CD14-positive monocyte (primary cell): Measurements from ENCODE around the gene HIGD1A. TPM values are rescaled to one million over a fixed set of nuclear protein-coding genes. Genes with fewer than 3 reads are reported as not detected.

Experiments
- DNase-seq, 3 donors: peaks; one replicate each; pipeline ENCODE4 v3.0.0-alpha.2; 2011 to 2022
- H2AFZ ChIP-seq: 2 replicates; pipeline ENCODE4 v1.6.0; 2012; ENCODE audit warnings: mild to moderate bottlenecking, low read depth, low read length, inconsistent platforms; ENCODE audit not compliant: insufficient read depth, poor library complexity, severe bottlenecking
- H3K27ac ChIP-seq, 2 donors: 1 replicate in 1 of 2; 2 replicates in 1 of 2; pipeline ENCODE4 v1.5.1; 2012 to 2013; ENCODE audit warnings: low read length in 2 of 2, control low read depth in 1 of 2, inconsistent platforms in 1 of 2, low read depth in 1 of 2, mild to moderate bottlenecking in 1 of 2
- H3K27me3 ChIP-seq, 2 donors: one replicate each; pipeline versions ENCODE4 v1.6.0 to v1.6.1; 2011 to 2013; ENCODE audit warnings: low read length in 2 of 2; ENCODE audit not compliant: control insufficient read depth in 2 of 2, insufficient read depth in 2 of 2
- H3K36me3 ChIP-seq, 2 donors: replicated peaks in 1 of 2; 1 replicate in 1 of 2; 2 replicates in 1 of 2; pipeline versions ENCODE4 v1.5.1 to v1.6.1; 2012 to 2013; ENCODE audit warnings: low read length in 2 of 2, control low read depth in 1 of 2, inconsistent platforms in 1 of 2, mild to moderate bottlenecking in 1 of 2; ENCODE audit not compliant: insufficient read depth in 2 of 2, control insufficient read depth in 1 of 2
- H3K4me1 ChIP-seq, 2 donors: 1 replicate in 1 of 2; 2 replicates in 1 of 2; pipeline versions ENCODE4 v1.5.1 to v1.6.1; 2012 to 2013; ENCODE audit warnings: low read length in 2 of 2, control low read depth in 1 of 2, inconsistent platforms in 1 of 2, mild to moderate bottlenecking in 1 of 2, moderate library complexity in 1 of 2; ENCODE audit not compliant: insufficient read depth in 2 of 2, control insufficient read depth in 1 of 2
- H3K4me2 ChIP-seq: replicated peaks from 2 replicates; pipeline ENCODE3; 2012; ENCODE audit warnings: low read length, moderate library complexity, mild to moderate bottlenecking; ENCODE audit not compliant: poor library complexity, severe bottlenecking; ENCODE audit errors: extremely low read depth
- H3K4me3 ChIP-seq, 3 experiments: fragments of 200-600 bp in 1 of 3; sonication (generic) in 1 of 3; replicated peaks in 1 of 3; 1 replicate in 2 of 3; 2 replicates in 1 of 3; pipeline ENCODE4 v1.5.1; 2011 to 2013; ENCODE audit warnings: low read length in 3 of 3, mild to moderate bottlenecking in 3 of 3, control low read depth in 2 of 3, low read depth in 2 of 3, inconsistent platforms in 1 of 3, moderate library complexity in 1 of 3
- H3K79me2 ChIP-seq: 2 replicates; pipeline ENCODE4 v1.6.0; 2012; ENCODE audit warnings: mild to moderate bottlenecking, control low read depth, inconsistent platforms, low read length, moderate library complexity; ENCODE audit not compliant: insufficient read depth
- H3K9ac ChIP-seq: 2 replicates; pipeline ENCODE4 v1.6.0; 2017; ENCODE audit warnings: low read length, mild to moderate bottlenecking; ENCODE audit not compliant: insufficient read depth, poor library complexity, severe bottlenecking
- H3K9me3 ChIP-seq, 2 donors: replicated peaks in 1 of 2; 1 replicate in 1 of 2; 2 replicates in 1 of 2; pipeline versions ENCODE4 v1.5.1 to v1.6.1; 2012 to 2013; ENCODE audit warnings: low read length in 2 of 2, control low read depth in 1 of 2; ENCODE audit not compliant: control insufficient read depth in 1 of 2, insufficient read depth in 1 of 2
- H4K20me1 ChIP-seq: 2 replicates; pipeline ENCODE4 v1.6.0; 2012; ENCODE audit warnings: mild to moderate bottlenecking, low read length, control low read depth, moderate library complexity; ENCODE audit not compliant: insufficient read depth
- H3K27ac Mint-ChIP-seq, 7 donors: one replicate each; pipeline ENCODE4 v1.8.0; 2020; ENCODE audit warnings: mild to moderate bottlenecking in 7 of 7, mixed read lengths in 7 of 7, moderate library complexity in 6 of 7, inconsistent platforms in 2 of 7
- H3K27me3 Mint-ChIP-seq, 3 donors: one replicate each; pipeline ENCODE4 v1.8.0; 2021 to 2022; ENCODE audit warnings: low read depth in 3 of 3, mild to moderate bottlenecking in 3 of 3, mixed read lengths in 3 of 3, moderate library complexity in 3 of 3, inconsistent platforms in 1 of 3
- H3K36me3 Mint-ChIP-seq, 2 donors: one replicate each; pipeline ENCODE4 v1.8.0; 2020; ENCODE audit warnings: mixed read lengths in 2 of 2, inconsistent platforms in 1 of 2, mild to moderate bottlenecking in 1 of 2
- H3K4me1 Mint-ChIP-seq: one replicate; pipeline ENCODE4 v1.8.0; 2020; ENCODE audit warnings: mild to moderate bottlenecking, mixed read lengths
- H3K4me3 Mint-ChIP-seq, 2 donors: one replicate each; pipeline ENCODE4 v1.8.0; 2020; ENCODE audit warnings: mild to moderate bottlenecking in 2 of 2, mixed read lengths in 2 of 2, moderate library complexity in 1 of 2
- H3K9me3 Mint-ChIP-seq, 7 donors: one replicate each; pipeline ENCODE4 v1.8.0; 2020 to 2022; ENCODE audit warnings: mixed read lengths in 7 of 7, mild to moderate bottlenecking in 6 of 7, moderate library complexity in 6 of 7, inconsistent platforms in 2 of 7
- CTCF ChIP-seq: fragments of 200-600 bp; IDR thresholded peaks from one replicate; pipeline ENCODE4 v1.8.0; 2022; ENCODE audit warnings: antibody characterized with exemption, mild to moderate bottlenecking
- WGBS: methylation state at CpG from one replicate; pipeline ENCODE4 v1.1.5; 2013; ENCODE audit warnings: missing lambda C conversion rate; ENCODE audit not compliant: insufficient coverage; 5-methylcytosine and 5-hydroxymethylcytosine counted together
- intact Hi-C, 2 donors: fragments of 100-400 bp; cut with micrococcal nuclease; formaldehyde crosslinking; loops; one replicate each; pipeline versions ENCODE4 v1.15.0 to v1.15.1; 2023
- polyA plus RNA-seq, 3 donors: library from polyadenylated mRNA; depleted of rRNA in 1 of 3; unstranded in 2 of 3; stranded (reverse) in 1 of 3; fragments of 300-500 nt in 2 of 3; fragments of >200 nt in 1 of 3; fragmentation: Illumina TruSeq in 2 of 3; gene quantifications; 1 replicate in 2 of 3; 2 replicates in 1 of 3; pipeline ENCODE4 v1.2.3, GENCODE V29; 2012 to 2021

Gene HIGD1A
- polyA plus RNA-seq, 3 donors: 34.8 to 115 (median 104) TPM

DNA sequence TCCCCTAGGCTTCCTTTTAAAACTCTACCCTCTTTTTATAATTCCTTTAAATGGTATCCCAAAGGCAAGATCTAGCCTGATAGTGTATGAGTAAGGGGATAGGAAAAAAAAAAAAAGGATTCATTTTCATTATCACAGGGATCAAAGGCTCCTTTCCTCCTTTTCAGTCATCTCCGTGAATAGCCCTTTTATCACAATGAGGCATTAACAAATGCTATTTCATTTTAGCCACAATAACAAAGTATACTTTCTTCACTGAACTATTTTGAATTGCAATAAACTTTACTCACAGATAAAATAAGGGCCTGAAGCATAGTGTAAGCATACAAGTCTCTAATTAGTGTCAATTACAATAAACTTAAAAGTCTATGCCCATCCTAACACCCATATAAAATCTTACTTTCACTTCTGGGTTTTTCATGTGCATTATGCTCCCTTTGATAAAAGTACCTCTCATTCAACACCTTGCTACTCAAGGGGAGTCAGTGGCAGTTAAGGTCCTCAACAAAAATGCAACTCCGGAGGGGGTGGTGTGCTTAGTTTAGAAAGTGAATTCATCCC, 8.6 kb downstream of the HIGD1A start:
- H3K36me3 Mint-ChIP-seq: peaks cover 20 to 27% of the 10 kb centered on the region in 2 donors
- H3K4me3 Mint-ChIP-seq: no peak overlapping the region
- peaks cover 18 to 26% of the 10 kb centered on the region in 2 donors for H3K36me3 ChIP-seq
- peaks cover 0 to 4% (median 2%) of the 10 kb centered on the region in 7 donors for H3K9me3 Mint-ChIP-seq
- no peak overlapping the region for H3K4me3 ChIP-seq
- H3K4me1 Mint-ChIP-seq: peaks cover 15% of the 10 kb centered on the region
- no peak overlapping the region for H2AFZ ChIP-seq
- H3K27ac ChIP-seq: no peak overlapping the region
- H3K9ac ChIP-seq: no peak overlapping the region
- no CpG with 5 or more reads among the region's 2 CpGs for WGBS
- H3K9me3 ChIP-seq: no peaks in the 10 kb centered on the region
- H3K79me2 ChIP-seq: peaks cover 25% of the 10 kb centered on the region
- H3K27ac Mint-ChIP-seq: no peak overlapping the region
- intact Hi-C loops: no loop called here
- peaks cover 37% of the 10 kb centered on the region for H4K20me1 ChIP-seq
- TF ChIP-seq CTCF: no peak
- H3K4me2 ChIP-seq: no peak overlapping the region
- DNase-seq: no peak
- H3K27me3 ChIP-seq: no peaks in the 10 kb centered on the region
- peaks cover 13 to 15% of the 10 kb centered on the region in 2 donors for H3K4me1 ChIP-seq
- H3K27me3 Mint-ChIP-seq: no peaks in the 10 kb centered on the region

- peak overlapping the region in 1 of 7 donors; percentile 1 for H3K27ac Mint-ChIP-seq
- intact Hi-C loops: no loop called here
- Histone ChIP-seq H4K20me1 (peaks cover 18% of the 10 kb centered on the region), H3K27ac (no peak overlapping the region), H3K36me3 (peaks cover 32 to 50% of the 10 kb centered on the region in 2 donors), H3K79me2 (peaks cover 6% of the 10 kb centered on the region), H3K4me3 (no peak overlapping the region), H3K9ac (no peak overlapping the region), H3K4me2 (no peak overlapping the region), H2AFZ (no peak overlapping the region), H3K27me3 (no peaks in the 10 kb centered on the region), H3K4me1 (no peaks in the 10 kb centered on the region), H3K9me3 (no peaks in the 10 kb centered on the region)
- no peaks in the 10 kb centered on the region for H3K4me1 Mint-ChIP-seq
- H3K27me3 Mint-ChIP-seq: no peaks in the 10 kb centered on the region
- no peak for TF ChIP-seq CTCF
- no peaks in the 10 kb centered on the region for H3K9me3 Mint-ChIP-seq
- WGBS: 100% methylated on average over 2 of the region's 6 CpGs
- H3K36me3 Mint-ChIP-seq: peaks cover 40 to 52% of the 10 kb centered on the region in 2 donors
- no peak overlapping the region for H3K4me3 Mint-ChIP-seq
- no peak for DNase-seq
These were observed 13.5 kb downstream of the HIGD1A start for GRCh38 chr3:42790714-42791229.
